Measurements from ENCODE around the gene CRISP2.

CRISP2 gene

GRCh38 chr6:49662892-49663261 lies 50.5 kb downstream of the CRISP2 start:
- DNase-seq = no peak
- intact Hi-C loops (cut with DNase I) = no loop called here

GRCh38 chr6:49662231-49662891 lies 51.0 kb downstream of the CRISP2 start:
- intact Hi-C loops (cut with DNase I) = no loop called here
- no peak for DNase-seq

- DNase-seq = no peak
- intact Hi-C loops (cut with DNase I) = no loop called here
Measured at GRCh38 chr6:49653942-49654341, 59.4 kb downstream of the CRISP2 start.

GRCh38 chr6:49653438-49653837 lies 59.9 kb downstream of the CRISP2 start:
- intact Hi-C loops (cut with DNase I) = no loop called here
- DNase-seq = no peak

GRCh38 chr6:49651239-49651638 lies 62.1 kb downstream of the CRISP2 start:
- intact Hi-C loops (cut with DNase I) = no loop called here
- DNase-seq = no peak

GRCh38 chr6:49649988-49650387 lies 63.4 kb downstream of the CRISP2 start:
- no peak for DNase-seq
- intact Hi-C loops (cut with DNase I) = no loop called here

- DNase-seq = no peak
- intact Hi-C loops (cut with DNase I) = no loop called here
Measured at GRCh38 chr6:49648036-49648435, 65.3 kb downstream of the CRISP2 start.

GRCh38 chr6:49647476-49647875 lies 65.9 kb downstream of the CRISP2 start:
- no peak for DNase-seq
- intact Hi-C loops (cut with DNase I) = no loop called here

- DNase-seq = no peak
- intact Hi-C loops (cut with DNase I) = no loop called here
Measured at GRCh38 chr6:49646942-49647341, 66.4 kb downstream of the CRISP2 start.

- DNase-seq = no peak
- intact Hi-C loops (cut with DNase I) = no loop called here
Measured at GRCh38 chr6:49646130-49646824, 67.1 kb downstream of the CRISP2 start.

GRCh38 chr6:49645139-49645538 lies 68.2 kb downstream of the CRISP2 start:
- intact Hi-C loops (cut with DNase I) = no loop called here
- no peak for DNase-seq
